Measurements from ENCODE around the gene MYL5. TPM values are rescaled to one million over a fixed set of nuclear protein-coding genes. Genes with fewer than 3 reads are reported as not detected.

MYL5 gene
- total and polyA plus RNA-seq, 12 donors: 3.3 to 8.1 (median 6.1) TPM

GRCh38 chr4:706834-707598 lies 32.7 kb downstream of the MYL5 start:
- ATAC-seq (no peak), DNase-seq (no peak)
- H3K27me3 ChIP-seq: no peaks in the 10 kb centered on the region
- no peaks in the 10 kb centered on the region for H3K9me3 ChIP-seq
- H3K4me3 ChIP-seq: peak overlapping the region in 9 of 10 donors; percentile 27 to 99 (median 88)
- intact Hi-C loops (cut with DNase I): no loop called here
- peaks cover 0 to 3% (median 0%) of the 10 kb centered on the region in 9 donors for H3K36me3 ChIP-seq
- H3K27ac ChIP-seq: peak overlapping the region in 3 of 10 donors; percentile 18 to 47 (median 35)
- TF ChIP-seq CTCF (IDR thresholded peaks at IDR 0.05): no peak
- WGBS, 2 donors: 44 to 53% methylated on average over 14 to 21 of the region's 21 CpGs
- peaks cover 8 to 30% (median 22%) of the 10 kb centered on the region in 9 donors for H3K4me1 ChIP-seq

GRCh38 chr4:707929-708630 lies 33.7 kb downstream of the MYL5 start:
- ATAC-seq (no peak), DNase-seq (no peak)
- TF ChIP-seq CTCF (IDR thresholded peaks at IDR 0.05): no peak
- no peaks in the 10 kb centered on the region for H3K9me3 ChIP-seq
- intact Hi-C loops (cut with DNase I): no loop called here
- H3K4me3 ChIP-seq: peak overlapping the region in 1 of 10 donors; percentile 6
- H3K27ac ChIP-seq: no peak overlapping the region
- H3K4me1 ChIP-seq: peaks cover 8 to 30% (median 22%) of the 10 kb centered on the region in 9 donors
- H3K36me3 ChIP-seq: peaks cover 0 to 3% (median 0%) of the 10 kb centered on the region in 9 donors
- WGBS, 2 donors: 79 to 87% methylated on average over 9 to 11 of the region's 11 CpGs
- H3K27me3 ChIP-seq: no peaks in the 10 kb centered on the region

- intact Hi-C loops (cut with DNase I): no loop called here
- 73 to 74% methylated on average over 6 of the region's 6 CpGs for WGBS, 2 donors
- peaks cover 0 to 3% (median 0%) of the 10 kb centered on the region in 9 donors for H3K36me3 ChIP-seq
- H3K4me1 ChIP-seq: peaks cover 8 to 30% (median 22%) of the 10 kb centered on the region in 9 donors
- ATAC-seq (no peak), DNase-seq (no peak)
- H3K27ac ChIP-seq: no peak overlapping the region
- no peak for TF ChIP-seq CTCF (IDR thresholded peaks at IDR 0.05)
- peak overlapping the region in 1 of 10 donors; percentile 6 for H3K4me3 ChIP-seq
- H3K9me3 ChIP-seq: no peaks in the 10 kb centered on the region
- no peaks in the 10 kb centered on the region for H3K27me3 ChIP-seq
These were observed 34.2 kb downstream of the MYL5 start for GRCh38 chr4:708631-708933.

GRCh38 chr4:709348-709747 lies 35.0 kb downstream of the MYL5 start:
- TF ChIP-seq CTCF (IDR thresholded peaks at IDR 0.05): no peak
- 97% methylated on average over 6 of the region's 6 CpGs for WGBS, 2 donors
- no peak overlapping the region for H3K27ac ChIP-seq
- peaks cover 8 to 30% (median 22%) of the 10 kb centered on the region in 9 donors for H3K4me1 ChIP-seq
- DNase-seq (no peak), ATAC-seq (no peak)
- intact Hi-C loops (cut with DNase I): no loop called here
- peaks cover 0 to 5% (median 0%) of the 10 kb centered on the region in 9 donors for H3K36me3 ChIP-seq
- H3K27me3 ChIP-seq: no peaks in the 10 kb centered on the region
- H3K4me3 ChIP-seq: no peak overlapping the region
- H3K9me3 ChIP-seq: no peaks in the 10 kb centered on the region
